ENCODE data around the gene TANC1. TPM values are rescaled to one million over a fixed set of nuclear protein-coding genes. Genes with fewer than 3 reads are reported as not detected.

TANC1 gene
- total RNA-seq, 1 donor from 2014 or later, result 36.9 TPM

DNA sequence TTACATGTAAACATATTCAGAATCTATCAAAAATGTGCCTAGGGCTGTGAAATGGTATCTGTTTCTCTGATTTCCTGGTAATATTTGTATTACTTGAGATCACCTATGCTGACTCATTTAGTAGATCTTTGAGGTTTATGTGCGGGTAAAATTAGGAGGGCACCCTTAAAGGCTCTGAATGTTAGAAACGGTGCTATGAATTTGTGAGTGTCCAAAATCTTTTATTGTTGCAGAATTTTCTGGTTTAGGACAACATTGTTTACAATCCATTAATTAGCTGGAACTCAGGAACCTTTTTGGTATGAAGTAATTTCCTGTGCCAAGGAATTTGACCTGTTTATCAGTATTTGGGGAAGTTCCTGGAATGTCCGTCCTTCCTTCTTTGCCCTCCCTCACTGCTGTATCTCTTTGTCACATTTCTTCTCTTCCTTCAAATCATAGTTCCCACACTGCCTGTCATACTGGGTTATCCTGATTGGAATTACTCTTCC lies 130.5 kb downstream of the TANC1 start:
- Mint-ChIP-seq H3K27ac (ENCODE audit: unreplicated experiment) (peak overlapping the region; percentile 40), H3K36me3 (ENCODE audit: unreplicated experiment) (peaks cover 18% of the 10 kb centered on the region), H3K4me3 (ENCODE audit: unreplicated experiment) (no peak overlapping the region), H3K9me3 (ENCODE audit: unreplicated experiment) (peaks cover 12% of the 10 kb centered on the region), H3K27me3 (ENCODE audit: unreplicated experiment) (no peaks in the 10 kb centered on the region), H3K4me1 (ENCODE audit: unreplicated experiment) (peaks cover 26% of the 10 kb centered on the region)
- no peak for DNase-seq (ENCODE audit: extremely low spot score, unreplicated experiment)
- TF ChIP-seq, protein P1, sequence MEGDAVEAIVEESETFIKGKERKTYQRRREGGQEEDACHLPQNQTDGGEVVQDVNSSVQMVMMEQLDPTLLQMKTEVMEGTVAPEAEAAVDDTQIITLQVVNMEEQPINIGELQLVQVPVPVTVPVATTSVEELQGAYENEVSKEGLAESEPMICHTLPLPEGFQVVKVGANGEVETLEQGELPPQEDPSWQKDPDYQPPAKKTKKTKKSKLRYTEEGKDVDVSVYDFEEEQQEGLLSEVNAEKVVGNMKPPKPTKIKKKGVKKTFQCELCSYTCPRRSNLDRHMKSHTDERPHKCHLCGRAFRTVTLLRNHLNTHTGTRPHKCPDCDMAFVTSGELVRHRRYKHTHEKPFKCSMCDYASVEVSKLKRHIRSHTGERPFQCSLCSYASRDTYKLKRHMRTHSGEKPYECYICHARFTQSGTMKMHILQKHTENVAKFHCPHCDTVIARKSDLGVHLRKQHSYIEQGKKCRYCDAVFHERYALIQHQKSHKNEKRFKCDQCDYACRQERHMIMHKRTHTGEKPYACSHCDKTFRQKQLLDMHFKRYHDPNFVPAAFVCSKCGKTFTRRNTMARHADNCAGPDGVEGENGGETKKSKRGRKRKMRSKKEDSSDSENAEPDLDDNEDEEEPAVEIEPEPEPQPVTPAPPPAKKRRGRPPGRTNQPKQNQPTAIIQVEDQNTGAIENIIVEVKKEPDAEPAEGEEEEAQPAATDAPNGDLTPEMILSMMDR (IDR thresholded peaks at IDR 0.05), result no peak

DNA sequence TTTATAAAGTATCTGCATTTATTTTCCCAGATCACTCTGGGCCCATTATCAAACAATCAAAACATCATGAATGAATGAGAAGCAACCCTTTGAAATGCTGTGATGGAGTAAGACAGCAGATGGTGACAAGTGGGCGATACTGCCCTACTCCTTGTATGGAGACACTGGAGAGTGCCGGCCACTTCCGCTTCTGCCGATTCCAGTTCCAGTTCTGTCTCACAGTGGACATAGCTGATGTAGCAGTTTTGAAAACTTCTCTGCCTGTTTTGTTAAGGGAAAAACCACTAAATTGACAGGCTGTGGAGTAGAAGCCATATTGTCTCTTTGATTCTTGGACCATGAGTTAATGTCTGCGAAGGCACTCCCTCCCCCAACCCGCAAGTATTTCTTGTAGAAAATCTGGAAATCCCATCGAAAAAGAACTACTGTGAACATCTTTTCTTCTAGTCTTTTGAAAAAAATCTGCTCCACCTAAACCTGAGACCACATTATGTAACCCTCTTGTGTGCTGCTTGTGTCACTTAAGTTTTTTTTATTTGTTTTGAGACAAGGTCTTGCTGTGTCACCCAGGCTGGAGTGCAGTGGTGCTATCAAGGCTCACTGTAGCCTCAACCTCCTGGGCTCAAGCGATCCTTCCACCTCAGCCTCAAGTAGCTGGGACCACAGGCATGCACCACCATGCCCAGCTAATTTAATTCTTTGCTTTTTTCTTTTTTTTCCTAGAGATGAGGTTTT lies 133.5 kb downstream of the TANC1 start:
- peaks cover 1% of the 10 kb centered on the region for H3K9me3 Mint-ChIP-seq (ENCODE audit: unreplicated experiment)
- peaks cover 6% of the 10 kb centered on the region for H3K36me3 Mint-ChIP-seq (ENCODE audit: unreplicated experiment)
- peaks cover 23% of the 10 kb centered on the region for H3K4me1 Mint-ChIP-seq (ENCODE audit: unreplicated experiment)
- no peak overlapping the region for H3K4me3 Mint-ChIP-seq (ENCODE audit: unreplicated experiment)
- no peak for DNase-seq (ENCODE audit: extremely low spot score, unreplicated experiment)
- TF ChIP-seq, protein P1 (IDR thresholded peaks at IDR 0.05), result no peak
- no peaks in the 10 kb centered on the region for H3K27me3 Mint-ChIP-seq (ENCODE audit: unreplicated experiment)
- H3K27ac Mint-ChIP-seq (ENCODE audit: unreplicated experiment), result no peak overlapping the region

DNA sequence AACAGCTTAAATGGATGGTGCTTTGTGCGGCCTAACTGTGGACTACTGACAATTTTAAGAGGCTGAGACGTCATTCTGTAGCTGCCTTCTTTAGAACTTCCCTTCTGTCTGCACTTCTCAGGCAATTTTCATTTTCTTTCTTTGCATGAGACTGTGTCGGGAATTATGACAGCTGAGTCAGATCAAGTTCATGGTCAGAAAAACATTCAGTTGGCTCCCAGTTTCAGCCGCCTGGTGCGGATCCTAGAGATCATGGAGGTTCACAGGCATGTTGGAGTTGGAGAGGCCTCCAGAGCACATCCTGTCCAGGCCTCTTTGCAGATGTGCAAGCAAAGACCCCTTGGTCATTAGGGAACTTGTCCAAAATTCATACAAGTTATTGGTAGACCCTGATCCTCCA lies 135.0 kb downstream of the TANC1 start:
- H3K27ac Mint-ChIP-seq (ENCODE audit: unreplicated experiment), result no peak overlapping the region
- TF ChIP-seq, protein P1 (IDR thresholded peaks at IDR 0.05), result no peak
- DNase-seq (ENCODE audit: extremely low spot score, unreplicated experiment), result no peak
- H3K9me3 Mint-ChIP-seq (ENCODE audit: unreplicated experiment), result no peaks in the 10 kb centered on the region
- H3K4me3 Mint-ChIP-seq (ENCODE audit: unreplicated experiment), result no peak overlapping the region
- no peaks in the 10 kb centered on the region for H3K27me3 Mint-ChIP-seq (ENCODE audit: unreplicated experiment)
- H3K36me3 Mint-ChIP-seq (ENCODE audit: unreplicated experiment), result peaks cover 6% of the 10 kb centered on the region
- H3K4me1 Mint-ChIP-seq (ENCODE audit: unreplicated experiment), result peaks cover 21% of the 10 kb centered on the region

DNA sequence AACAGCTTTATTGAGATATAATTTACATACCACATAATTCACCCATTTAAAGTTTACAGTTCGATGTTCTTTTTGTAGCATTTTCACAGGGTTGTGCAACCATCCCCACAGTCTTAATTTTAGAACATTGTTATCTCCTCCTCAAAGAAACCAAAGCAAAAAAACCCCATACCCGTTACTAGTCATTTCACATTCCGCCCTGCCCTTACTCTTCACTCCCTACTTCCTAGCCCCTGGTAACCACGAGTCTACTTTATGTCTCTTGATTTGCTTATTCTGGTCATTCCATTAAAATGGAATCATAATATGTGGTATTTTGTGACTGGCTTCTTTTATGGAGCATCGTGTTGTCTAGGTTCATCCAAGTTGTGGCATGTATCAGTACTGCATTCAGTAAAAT lies 137.7 kb downstream of the TANC1 start:
- peak overlapping the region; percentile 5 for H3K27ac Mint-ChIP-seq (ENCODE audit: unreplicated experiment)
- DNase-seq (ENCODE audit: extremely low spot score, unreplicated experiment), result no peak
- peaks cover 10% of the 10 kb centered on the region for H3K36me3 Mint-ChIP-seq (ENCODE audit: unreplicated experiment)
- no peaks in the 10 kb centered on the region for H3K27me3 Mint-ChIP-seq (ENCODE audit: unreplicated experiment)
- H3K4me1 Mint-ChIP-seq (ENCODE audit: unreplicated experiment), result peaks cover 15% of the 10 kb centered on the region
- H3K4me3 Mint-ChIP-seq (ENCODE audit: unreplicated experiment), result no peak overlapping the region
- no peaks in the 10 kb centered on the region for H3K9me3 Mint-ChIP-seq (ENCODE audit: unreplicated experiment)
- TF ChIP-seq, protein P1 (IDR thresholded peaks at IDR 0.05), result no peak

GRCh38 chr2:159108181-159108893 lies 139.9 kb downstream of the TANC1 start:
- no peak overlapping the region for H3K4me3 Mint-ChIP-seq (ENCODE audit: unreplicated experiment)
- TF ChIP-seq, protein P1 (IDR thresholded peaks at IDR 0.05), result no peak

More at GRCh38 chr2:159108181-159108893, 139.9 kb downstream of the TANC1 start:
- Mint-ChIP-seq H3K27ac (ENCODE audit: unreplicated experiment) (no peak overlapping the region), H3K27me3 (ENCODE audit: unreplicated experiment) (no peaks in the 10 kb centered on the region), H3K9me3 (ENCODE audit: unreplicated experiment) (no peaks in the 10 kb centered on the region), H3K36me3 (ENCODE audit: unreplicated experiment) (peaks cover 8% of the 10 kb centered on the region), H3K4me1 (ENCODE audit: unreplicated experiment) (peaks cover 15% of the 10 kb centered on the region)
- no peak for DNase-seq (ENCODE audit: extremely low spot score, unreplicated experiment)
